ENCODE results near the gene CFAP251. TPM values are rescaled to one million over a fixed set of nuclear protein-coding genes. Genes with fewer than 3 reads are reported as not detected.

Gene CFAP251
- total and polyA plus RNA-seq, 8 donors: 0.29 to 2.8 (median 1.2) TPM; not detected in 2

DNA sequence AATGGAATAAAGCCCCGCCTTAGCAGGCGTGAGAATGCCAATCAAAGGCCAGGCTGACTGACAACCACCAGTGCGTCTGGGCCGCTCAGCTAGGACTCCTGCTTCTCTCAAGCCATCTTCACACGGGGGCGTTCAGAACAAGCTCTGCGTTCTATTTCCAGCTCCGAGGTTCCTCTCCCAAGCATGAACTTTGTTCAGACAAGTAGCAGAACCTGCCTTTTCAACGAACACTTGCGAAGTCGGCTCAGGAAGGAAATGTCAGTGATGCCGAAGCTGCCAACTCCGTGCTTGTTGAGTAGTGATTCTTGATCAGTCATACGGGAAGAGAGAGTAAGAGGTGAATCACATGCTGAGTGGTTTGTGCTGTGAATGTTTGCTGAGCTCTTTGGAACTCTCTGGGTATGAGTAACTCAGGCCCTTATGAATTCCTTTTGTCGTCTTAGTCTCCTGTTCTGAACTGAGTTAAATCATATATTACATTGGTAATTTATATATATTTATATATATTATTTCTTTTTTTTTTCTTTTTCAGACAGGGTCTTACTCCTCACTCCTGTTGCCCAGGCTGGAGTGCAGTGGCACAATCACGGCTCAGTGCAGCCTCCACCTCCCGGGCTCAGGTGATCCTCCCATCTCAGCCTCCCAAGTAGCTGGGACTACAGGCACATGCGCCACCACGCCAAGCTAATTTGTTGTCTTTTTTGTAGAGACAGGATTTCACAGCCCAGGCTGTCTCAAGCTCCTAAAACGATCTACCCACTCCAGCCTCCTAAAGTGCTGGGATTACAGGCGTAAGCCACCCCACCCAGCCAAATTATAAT lies 73.9 kb downstream of the CFAP251 start:
- DNase-seq: peak in 1 of 2 donors; percentile 46
- TF ChIP-seq POLR2AphosphoS5 (IDR thresholded peaks at IDR 0.05) (peak in 1 of 3 donors; percentile 9), POLR2A (IDR thresholded peaks at IDR 0.05) (no peak)
- peaks cover 5 to 13% (median 6%) of the 10 kb centered on the region in 4 donors for H3K4me1 ChIP-seq
- no peaks in the 10 kb centered on the region for H3K9me3 ChIP-seq
- H3K4me3 ChIP-seq: no peak overlapping the region
- H3K27ac ChIP-seq: no peak overlapping the region
- no peaks in the 10 kb centered on the region for H3K27me3 ChIP-seq
- H3K36me3 ChIP-seq: no peaks in the 10 kb centered on the region
- 72 to 82% (median 77%) methylated on average over 21 of the region's 21 CpGs for WGBS, 5 donors
- intact Hi-C loops (cut with DNase I; ENCODE audit: low total_unique reads): no loop called here

DNA sequence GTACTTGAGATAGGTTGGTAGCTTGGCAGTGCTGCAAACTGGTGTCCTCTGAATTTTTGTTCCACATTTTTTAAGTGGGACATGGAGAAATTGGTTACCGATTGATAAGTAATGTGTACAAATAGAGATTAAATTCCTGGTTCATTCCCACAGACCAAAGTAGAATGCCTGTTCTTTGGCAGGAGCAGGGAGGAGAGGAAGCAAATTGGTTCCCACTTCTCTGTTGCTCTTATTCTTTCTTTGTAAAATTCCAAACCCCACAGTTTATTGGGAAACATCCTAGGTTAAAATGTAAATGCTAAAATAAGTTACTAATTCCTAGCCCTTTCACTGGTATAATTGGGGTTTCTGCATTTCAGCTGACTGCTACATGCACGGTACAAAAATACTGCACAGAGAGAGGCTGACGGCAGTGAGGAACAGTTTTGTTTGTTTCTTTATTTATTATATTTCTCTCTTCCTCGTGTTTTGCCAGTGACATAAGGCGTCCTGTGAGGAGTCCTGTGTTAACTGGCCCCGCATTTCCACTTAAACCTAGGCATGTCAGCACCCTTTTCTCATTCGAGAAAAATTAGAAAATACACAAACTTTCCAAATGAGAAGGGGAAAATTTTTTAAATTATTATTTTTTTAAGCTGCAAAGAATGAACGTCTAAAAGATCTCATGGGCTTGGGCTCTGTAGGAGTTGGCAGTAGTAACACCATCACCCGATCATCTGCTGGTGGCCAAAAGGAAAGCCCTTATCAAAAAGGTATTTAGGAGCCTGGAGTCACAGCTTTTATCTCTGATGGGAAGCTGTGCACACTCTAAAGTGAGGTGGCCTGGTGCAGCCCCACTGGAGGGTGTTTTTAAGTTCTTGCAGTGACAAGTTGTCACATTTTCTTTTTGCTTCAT lies 77.9 kb downstream of the CFAP251 start:
- 19 to 38% (median 29%) methylated on average over 9 of the region's 9 CpGs for WGBS, 5 donors
- no peaks in the 10 kb centered on the region for H3K27me3 ChIP-seq
- H3K36me3 ChIP-seq: no peaks in the 10 kb centered on the region
- no peak overlapping the region for H3K4me3 ChIP-seq
- DNase-seq: no peak
- H3K27ac ChIP-seq: no peak overlapping the region
- H3K9me3 ChIP-seq: peaks cover 0 to 7% (median 3%) of the 10 kb centered on the region in 4 donors
- intact Hi-C loops (cut with DNase I; ENCODE audit: low total_unique reads): no loop called here
- TF ChIP-seq EP300 (IDR thresholded peaks at IDR 0.05) (no peak), POLR2A (IDR thresholded peaks at IDR 0.05) (no peak), POLR2AphosphoS5 (IDR thresholded peaks at IDR 0.05) (no peak)
- TF ChIP-seq, protein P1, sequence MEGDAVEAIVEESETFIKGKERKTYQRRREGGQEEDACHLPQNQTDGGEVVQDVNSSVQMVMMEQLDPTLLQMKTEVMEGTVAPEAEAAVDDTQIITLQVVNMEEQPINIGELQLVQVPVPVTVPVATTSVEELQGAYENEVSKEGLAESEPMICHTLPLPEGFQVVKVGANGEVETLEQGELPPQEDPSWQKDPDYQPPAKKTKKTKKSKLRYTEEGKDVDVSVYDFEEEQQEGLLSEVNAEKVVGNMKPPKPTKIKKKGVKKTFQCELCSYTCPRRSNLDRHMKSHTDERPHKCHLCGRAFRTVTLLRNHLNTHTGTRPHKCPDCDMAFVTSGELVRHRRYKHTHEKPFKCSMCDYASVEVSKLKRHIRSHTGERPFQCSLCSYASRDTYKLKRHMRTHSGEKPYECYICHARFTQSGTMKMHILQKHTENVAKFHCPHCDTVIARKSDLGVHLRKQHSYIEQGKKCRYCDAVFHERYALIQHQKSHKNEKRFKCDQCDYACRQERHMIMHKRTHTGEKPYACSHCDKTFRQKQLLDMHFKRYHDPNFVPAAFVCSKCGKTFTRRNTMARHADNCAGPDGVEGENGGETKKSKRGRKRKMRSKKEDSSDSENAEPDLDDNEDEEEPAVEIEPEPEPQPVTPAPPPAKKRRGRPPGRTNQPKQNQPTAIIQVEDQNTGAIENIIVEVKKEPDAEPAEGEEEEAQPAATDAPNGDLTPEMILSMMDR (IDR thresholded peaks at IDR 0.05): no peak
- peaks cover 5 to 13% (median 6%) of the 10 kb centered on the region in 4 donors for H3K4me1 ChIP-seq

DNA sequence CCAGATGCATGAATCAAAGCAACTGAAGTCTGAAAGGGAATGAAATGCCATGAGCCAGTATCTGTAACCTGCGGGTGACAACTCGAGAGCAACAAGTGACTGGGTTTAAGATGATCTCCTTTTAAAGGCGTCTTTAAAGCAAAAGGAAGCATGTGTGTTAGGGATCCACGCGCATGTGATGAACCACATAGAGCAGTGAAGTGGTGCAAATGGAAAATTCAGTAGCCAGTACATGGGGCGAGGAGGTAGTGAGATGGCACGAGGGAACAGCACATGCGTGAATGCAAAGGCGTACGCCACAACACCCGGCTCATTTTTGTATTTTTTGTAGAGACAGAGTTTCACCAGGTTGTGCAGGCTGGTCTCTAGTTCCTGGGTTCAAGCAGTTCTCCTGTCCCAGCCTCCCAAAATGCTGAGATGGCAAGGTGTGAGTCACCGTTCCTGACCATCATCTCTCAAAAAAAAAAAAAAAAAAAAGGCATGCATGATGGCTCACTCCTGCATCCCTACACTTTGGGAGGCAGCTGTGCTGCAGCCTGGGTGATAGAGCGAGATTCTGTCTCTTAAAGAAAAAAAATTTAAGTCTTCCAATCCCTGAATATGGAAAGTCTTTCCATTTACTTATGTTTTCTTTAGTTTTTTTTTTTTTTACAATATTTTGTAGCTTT lies 78.7 kb downstream of the CFAP251 start:
- no peak overlapping the region for H3K27ac ChIP-seq
- WGBS, 5 donors: 70 to 81% (median 75%) methylated on average over 13 of the region's 13 CpGs
- TF ChIP-seq, protein P1 (IDR thresholded peaks at IDR 0.05): no peak
- no peak for TF ChIP-seq POLR2A (IDR thresholded peaks at IDR 0.05)
- TF ChIP-seq POLR2AphosphoS5 (IDR thresholded peaks at IDR 0.05): no peak
- no peak for TF ChIP-seq EP300 (IDR thresholded peaks at IDR 0.05)
- H3K9me3 ChIP-seq: peaks cover 0 to 7% (median 3%) of the 10 kb centered on the region in 4 donors
- no peaks in the 10 kb centered on the region for H3K27me3 ChIP-seq
- no peak for DNase-seq
- H3K36me3 ChIP-seq: no peaks in the 10 kb centered on the region
- H3K4me1 ChIP-seq: peaks cover 5 to 13% (median 6%) of the 10 kb centered on the region in 4 donors
- intact Hi-C loops (cut with DNase I; ENCODE audit: low total_unique reads): no loop called here
- H3K4me3 ChIP-seq: no peak overlapping the region

DNA sequence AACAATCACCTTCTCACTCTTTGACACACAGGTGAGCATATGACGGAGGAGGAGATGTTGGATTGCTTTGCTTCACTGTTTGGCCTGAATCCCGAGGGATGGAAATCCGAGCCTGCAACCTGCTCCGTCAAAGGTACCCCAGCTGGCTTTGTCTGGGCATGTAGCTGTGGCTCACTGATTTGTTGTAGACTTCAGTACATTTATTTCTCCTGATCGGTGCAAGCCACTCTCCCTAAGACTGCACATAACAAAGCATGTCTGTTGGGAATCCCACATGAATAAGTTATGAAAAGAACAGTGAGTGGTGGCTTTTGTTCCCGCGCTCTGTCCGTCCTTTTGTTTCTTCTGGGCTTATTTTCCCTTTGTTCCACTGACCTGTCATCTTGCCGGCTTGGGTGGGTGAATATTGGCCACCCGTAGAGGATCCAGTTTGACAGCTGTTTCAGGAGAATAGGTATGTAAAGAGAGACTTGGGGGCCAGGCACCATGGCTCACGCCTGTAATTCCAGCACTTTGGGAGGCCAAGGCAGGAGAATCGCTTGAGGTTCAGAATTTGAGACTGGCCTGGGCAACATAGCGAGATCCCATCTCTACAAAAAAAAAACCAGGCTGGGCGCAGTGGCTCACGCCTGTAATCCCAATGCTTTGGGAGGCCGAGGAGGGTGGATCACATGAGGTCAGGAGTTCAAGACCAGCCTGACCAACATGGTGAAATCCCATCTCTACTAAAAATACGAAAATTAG lies 83.2 kb downstream of the CFAP251 start:
- TF ChIP-seq, protein P1 (IDR thresholded peaks at IDR 0.05): no peak
- TF ChIP-seq POLR2AphosphoS5 (IDR thresholded peaks at IDR 0.05): no peak
- no peak for TF ChIP-seq EP300 (IDR thresholded peaks at IDR 0.05)
- no peak for TF ChIP-seq POLR2A (IDR thresholded peaks at IDR 0.05)
- H3K36me3 ChIP-seq: no peaks in the 10 kb centered on the region
- intact Hi-C loops (cut with DNase I; ENCODE audit: low total_unique reads): no loop called here
- 81 to 93% (median 85%) methylated on average over 17 of the region's 17 CpGs for WGBS, 5 donors
- H3K27me3 ChIP-seq: peaks cover 0 to 5% (median 0%) of the 10 kb centered on the region in 3 donors
- DNase-seq: peak in 1 of 2 donors; percentile 25
- H3K4me1 ChIP-seq: peaks cover under 1 to 12% (median 9%) of the 10 kb centered on the region in 4 donors
- H3K9me3 ChIP-seq: peaks cover 0 to 7% (median 3%) of the 10 kb centered on the region in 4 donors
- no peak overlapping the region for H3K27ac ChIP-seq
- no peak overlapping the region for H3K4me3 ChIP-seq

Data from stomach (tissue), 9 donors.